Gastroesophageal sphincter (tissue), 4 donors: ENCODE results near the gene RERG. TPM values are rescaled to one million over a fixed set of nuclear protein-coding genes. Genes with fewer than 3 reads are reported as not detected.

Source experiments
- ATAC-seq: fragments of 150-250 bp; one replicate; pipeline ENCODE4 v1.9.1; 2016; ENCODE audit warnings: mild to moderate bottlenecking, moderate library complexity
- H3K27ac ChIP-seq, 4 donors: fragments of 200-600 bp; sonication (generic) in 3 of 4; 1 replicate in 3 of 4; 2 replicates in 1 of 4; pipeline ENCODE4 v1.5.1; 2016 to 2019
- H3K27me3 ChIP-seq: fragments of 200-600 bp; sonication (generic); one replicate; pipeline ENCODE4 v1.5.1; 2019
- H3K36me3 ChIP-seq, 2 donors: fragments of 200-600 bp; sonication (generic); one replicate each; pipeline ENCODE4 v1.5.1; 2019; ENCODE audit warnings: control low read depth in 1 of 2
- H3K4me1 ChIP-seq, 3 donors: fragments of 200-600 bp; sonication (generic); 1 replicate in 2 of 3; 2 replicates in 1 of 3; pipeline ENCODE4 v1.5.1; 2016 to 2019; ENCODE audit warnings: control low read depth in 2 of 3
- H3K4me3 ChIP-seq, 2 donors: fragments of 200-600 bp; sonication (generic); one replicate each; pipeline ENCODE4 v1.5.1; 2019; ENCODE audit warnings: mild to moderate bottlenecking in 1 of 2, moderate library complexity in 1 of 2
- H3K9me3 ChIP-seq, 3 donors: fragments of 200-600 bp; sonication (generic); one replicate each; pipeline ENCODE4 v1.5.1; 2017 to 2019; ENCODE audit warnings: control low read depth in 2 of 3
- EP300 ChIP-seq: sonication (generic); formaldehyde crosslinking; IDR thresholded peaks from one replicate; pipeline ENCODE4 v1.6.1; 2017; ENCODE audit warnings: antibody characterized with exemption, mild to moderate bottlenecking
- POLR2A ChIP-seq, 2 donors: fragments of 450-650 bp; IDR thresholded peaks; one replicate each; pipeline ENCODE4 v1.6.1; 2017; ENCODE audit warnings: antibody characterized with exemption in 2 of 2, mild to moderate bottlenecking in 2 of 2, moderate library complexity in 1 of 2
- POLR2AphosphoS5 ChIP-seq: sonication (generic); formaldehyde crosslinking; IDR thresholded peaks from one replicate; pipeline ENCODE4 v1.6.1; 2017; ENCODE audit warnings: antibody characterized with exemption
- WGBS, 2 donors: methylation state at CpG; one replicate each; pipeline ENCODE4 v1.1.5; 2018; ENCODE audit warnings: low coverage in 1 of 2; 5-methylcytosine and 5-hydroxymethylcytosine counted together
- total RNA-seq, 4 donors: library from RNA; depleted of rRNA; stranded (reverse); fragments of >200 nt; gene quantifications; one replicate each; pipeline ENCODE4 v1.1.0, GENCODE V29; 2016
- TF ChIP-seq, protein P1 (sequence below), 4 experiments: fragments of 200-600 bp in 2 of 4; fragments of 450-650 bp in 2 of 4; sonication (generic) in 1 of 4; IDR thresholded peaks; one replicate each; pipeline ENCODE4 v1.5.1; 2017 to 2019; ENCODE audit warnings: antibody characterized with exemption in 4 of 4, mild to moderate bottlenecking in 2 of 4, moderate library complexity in 2 of 4

RERG gene
- total RNA-seq, 4 donors from 2014 or later: 13.6 to 32.0 (median 19.8) TPM

DNA sequence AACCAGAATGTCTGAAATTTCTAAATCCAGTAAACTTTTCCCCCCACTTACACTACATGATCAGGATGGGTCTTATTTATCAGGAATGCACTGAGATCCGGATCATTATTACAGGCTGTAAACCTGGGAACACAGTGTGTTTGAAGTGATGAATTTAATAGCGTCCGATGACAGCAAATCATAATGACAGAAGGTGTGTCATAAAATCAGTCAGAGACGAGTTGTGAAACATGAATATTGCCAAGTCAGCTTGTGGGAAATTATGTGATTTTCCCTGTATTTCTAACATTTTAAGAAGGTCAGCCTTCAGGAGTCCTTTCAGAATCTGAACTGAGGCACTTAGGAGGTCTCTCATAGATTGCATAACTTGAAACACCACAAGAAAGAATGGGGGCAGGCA, 36.7 kb downstream of the RERG start:
- no peak for TF ChIP-seq EP300
- TF ChIP-seq POLR2AphosphoS5: no peak
- TF ChIP-seq POLR2A (IDR thresholded peaks at IDR 0.05): no peak
- TF ChIP-seq, protein P1, sequence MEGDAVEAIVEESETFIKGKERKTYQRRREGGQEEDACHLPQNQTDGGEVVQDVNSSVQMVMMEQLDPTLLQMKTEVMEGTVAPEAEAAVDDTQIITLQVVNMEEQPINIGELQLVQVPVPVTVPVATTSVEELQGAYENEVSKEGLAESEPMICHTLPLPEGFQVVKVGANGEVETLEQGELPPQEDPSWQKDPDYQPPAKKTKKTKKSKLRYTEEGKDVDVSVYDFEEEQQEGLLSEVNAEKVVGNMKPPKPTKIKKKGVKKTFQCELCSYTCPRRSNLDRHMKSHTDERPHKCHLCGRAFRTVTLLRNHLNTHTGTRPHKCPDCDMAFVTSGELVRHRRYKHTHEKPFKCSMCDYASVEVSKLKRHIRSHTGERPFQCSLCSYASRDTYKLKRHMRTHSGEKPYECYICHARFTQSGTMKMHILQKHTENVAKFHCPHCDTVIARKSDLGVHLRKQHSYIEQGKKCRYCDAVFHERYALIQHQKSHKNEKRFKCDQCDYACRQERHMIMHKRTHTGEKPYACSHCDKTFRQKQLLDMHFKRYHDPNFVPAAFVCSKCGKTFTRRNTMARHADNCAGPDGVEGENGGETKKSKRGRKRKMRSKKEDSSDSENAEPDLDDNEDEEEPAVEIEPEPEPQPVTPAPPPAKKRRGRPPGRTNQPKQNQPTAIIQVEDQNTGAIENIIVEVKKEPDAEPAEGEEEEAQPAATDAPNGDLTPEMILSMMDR (IDR thresholded peaks at IDR 0.05): no peak
- WGBS, 2 donors: 74 to 84% methylated on average over 4 of the region's 4 CpGs
- H3K9me3 ChIP-seq: no peaks in the 10 kb centered on the region
- H3K4me3 ChIP-seq: no peak overlapping the region
- H3K27me3 ChIP-seq: no peaks in the 10 kb centered on the region
- peaks cover 0 to 32% (median 12%) of the 10 kb centered on the region in 3 donors for H3K4me1 ChIP-seq
- no peaks in the 10 kb centered on the region for H3K36me3 ChIP-seq
- ATAC-seq: no peak
- H3K27ac ChIP-seq: peak overlapping the region in 2 of 4 donors; percentile 9 to 17

DNA sequence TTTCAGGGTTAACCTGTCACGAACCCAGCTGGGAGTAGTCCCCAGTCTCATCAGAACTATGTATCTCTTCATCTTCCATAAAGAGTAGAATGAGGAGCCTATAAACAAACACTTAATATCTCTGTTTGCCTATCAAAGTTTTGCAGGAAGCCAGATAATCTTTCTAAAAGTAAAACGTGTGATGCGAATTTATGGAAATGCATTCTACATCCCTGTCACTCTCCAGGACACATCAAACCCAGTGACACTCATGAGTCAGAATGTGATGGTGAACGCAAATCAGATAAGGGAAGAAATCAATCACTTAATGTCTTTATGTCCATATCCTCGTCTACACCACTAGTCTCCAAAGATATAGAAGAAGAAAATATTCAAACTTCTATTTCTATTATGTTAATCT, 37.4 kb downstream of the RERG start:
- WGBS, 2 donors: 62 to 74% methylated on average over 5 of the region's 5 CpGs
- no peak overlapping the region for H3K27ac ChIP-seq
- no peaks in the 10 kb centered on the region for H3K27me3 ChIP-seq
- no peak for ATAC-seq
- no peaks in the 10 kb centered on the region for H3K36me3 ChIP-seq
- H3K9me3 ChIP-seq: no peaks in the 10 kb centered on the region
- H3K4me3 ChIP-seq: no peak overlapping the region
- peaks cover 0 to 32% (median 12%) of the 10 kb centered on the region in 3 donors for H3K4me1 ChIP-seq
- TF ChIP-seq, protein P1 (IDR thresholded peaks at IDR 0.05): no peak
- TF ChIP-seq POLR2AphosphoS5 (no peak), EP300 (no peak), POLR2A (IDR thresholded peaks at IDR 0.05) (no peak)

DNA sequence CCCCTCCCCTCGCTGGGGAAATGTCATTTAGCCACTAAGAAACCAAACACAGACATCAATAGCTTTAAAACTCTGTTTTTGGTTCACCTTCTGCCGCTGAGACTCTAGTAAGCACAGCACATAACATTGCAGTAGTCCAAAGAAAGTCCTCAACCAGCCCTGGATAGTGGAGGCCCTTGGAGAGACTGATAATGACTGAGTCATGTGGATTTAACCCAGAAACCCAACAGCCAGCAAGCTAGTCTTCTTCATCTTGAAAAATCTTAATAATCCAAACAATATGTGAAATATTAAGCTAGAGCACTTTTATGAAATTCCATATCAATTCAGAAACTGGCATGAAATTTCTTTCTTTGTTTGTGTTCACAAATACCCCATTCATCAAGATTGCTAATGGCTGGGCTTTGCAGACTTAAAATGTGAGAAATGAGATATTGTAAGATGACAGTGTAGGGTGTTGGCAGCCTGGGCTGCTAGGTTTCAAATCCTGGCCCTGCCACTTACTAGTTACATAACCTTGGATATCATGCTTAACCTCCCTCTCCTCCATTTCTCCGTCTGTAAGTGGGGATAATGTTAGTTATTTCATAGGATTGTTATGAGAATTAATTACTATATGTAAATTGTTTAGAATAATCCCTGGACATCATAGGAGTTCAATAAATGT, 40.1 kb downstream of the RERG start:
- Histone ChIP-seq H3K36me3 (no peaks in the 10 kb centered on the region), H3K4me3 (no peak overlapping the region), H3K9me3 (no peaks in the 10 kb centered on the region), H3K27me3 (no peaks in the 10 kb centered on the region), H3K27ac (peak overlapping the region in 3 of 4 donors; percentile 11 to 60 (median 52)), H3K4me1 (peaks cover 0 to 19% (median 9%) of the 10 kb centered on the region in 3 donors)
- ATAC-seq: peak; percentile 83
- TF ChIP-seq, protein P1 (IDR thresholded peaks at IDR 0.05): no peak
- TF ChIP-seq POLR2AphosphoS5 (no peak), POLR2A (IDR thresholded peaks at IDR 0.05) (no peak), EP300 (no peak)
- 22 to 29% methylated on average over 3 of the region's 3 CpGs for WGBS, 2 donors

DNA sequence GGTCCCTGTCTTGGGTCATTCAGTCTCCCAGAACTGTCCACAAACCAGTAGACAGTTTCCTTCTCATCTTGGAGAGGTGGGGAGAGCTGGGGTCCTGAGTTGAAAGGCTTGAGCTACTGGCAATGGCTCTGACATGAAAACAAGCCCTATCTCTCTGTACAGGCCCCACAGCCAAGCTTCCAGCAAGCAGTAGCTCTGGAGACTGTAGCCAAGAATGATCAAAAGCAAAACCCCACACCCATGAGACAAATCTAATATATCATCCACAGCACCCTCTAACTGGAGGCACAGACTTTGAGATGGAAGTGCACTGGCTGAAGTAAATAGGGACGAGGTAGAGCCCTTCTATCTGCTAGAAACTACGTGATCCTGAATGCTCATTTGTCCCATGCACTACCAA, 40.9 kb downstream of the RERG start:
- peak overlapping the region in 3 of 4 donors; percentile 11 to 60 (median 52) for H3K27ac ChIP-seq
- H3K4me1 ChIP-seq: peaks cover 0 to 19% (median 9%) of the 10 kb centered on the region in 3 donors
- ATAC-seq: no peak

More for the DNA sequence above, 40.9 kb downstream of the RERG start:
- TF ChIP-seq POLR2A (IDR thresholded peaks at IDR 0.05): no peak
- TF ChIP-seq, protein P1 (IDR thresholded peaks at IDR 0.05): no peak
- TF ChIP-seq EP300: no peak
- no peak for TF ChIP-seq POLR2AphosphoS5
- Histone ChIP-seq H3K36me3 (no peaks in the 10 kb centered on the region), H3K9me3 (no peaks in the 10 kb centered on the region), H3K4me3 (no peak overlapping the region), H3K27me3 (no peaks in the 10 kb centered on the region)
- WGBS, 2 donors: 27% methylated on average over 2 of the region's 2 CpGs; no CpG with 5 or more reads in 1 of the 2 donors
